Smooth muscle cell (in vitro differentiated cells): ENCODE measurements around the gene MYRIP. TPM values are rescaled to one million over a fixed set of nuclear protein-coding genes. Genes with fewer than 3 reads are reported as not detected.

Source experiments
- DNase-seq: peaks from one replicate; lab custom pipeline; 2025; ENCODE audit not compliant: unreplicated experiment; lab: John Stamatoyannopoulos, UW
- H2AFZ ChIP-seq: fragments of 200-600 bp; sonication (generic); 2 replicates; pipeline ENCODE4 v1.6.0; 2016; ENCODE audit warnings: antibody characterized with exemption, low read depth, mild to moderate bottlenecking
- H3F3A ChIP-seq: fragments of 200-600 bp; sonication (generic); 2 replicates; pipeline ENCODE4 v1.6.0; 2017; ENCODE audit warnings: antibody characterized with exemption, low read depth
- H3K27ac ChIP-seq: fragments of 200-600 bp; sonication (generic); 2 replicates; pipeline ENCODE4 v1.5.1; 2016; ENCODE audit warnings: low read depth, mild to moderate bottlenecking
- H3K27me3 ChIP-seq: fragments of 200-600 bp; sonication (generic); 2 replicates; pipeline ENCODE4 v1.6.1; 2016; ENCODE audit warnings: low read depth, mild to moderate bottlenecking
- H3K36me3 ChIP-seq: fragments of 200-600 bp; sonication (generic); 2 replicates; pipeline ENCODE4 v1.5.1; 2016; ENCODE audit warnings: low read depth
- H3K4me1 ChIP-seq: fragments of 200-600 bp; sonication (generic); 2 replicates; pipeline ENCODE4 v1.5.1; 2016; ENCODE audit warnings: low read depth
- H3K4me2 ChIP-seq: fragments of 200-600 bp; sonication (generic); 2 replicates; pipeline ENCODE4 v1.6.0; 2016; ENCODE audit warnings: mild to moderate bottlenecking
- H3K4me3 ChIP-seq: fragments of 200-600 bp; sonication (generic); 2 replicates; pipeline ENCODE4 v1.5.1; 2016; ENCODE audit warnings: mild to moderate bottlenecking
- H3K79me2 ChIP-seq: fragments of 200-600 bp; sonication (generic); 2 replicates; pipeline ENCODE4 v1.6.0; 2016; ENCODE audit warnings: low read depth, mild to moderate bottlenecking
- H3K9ac ChIP-seq: fragments of 200-600 bp; sonication (generic); 2 replicates; pipeline ENCODE4 v1.6.0; 2016; ENCODE audit warnings: low read depth
- H3K9me3 ChIP-seq: fragments of 200-600 bp; sonication (generic); replicated peaks from 2 replicates; pipeline ENCODE4 v1.5.1; 2016; ENCODE audit warnings: low read depth
- H4K20me1 ChIP-seq: fragments of 200-600 bp; sonication (generic); 2 replicates; pipeline ENCODE4 v1.6.0; 2016; ENCODE audit warnings: low read depth
- CTCF ChIP-seq: fragments of 200-600 bp; sonication (generic); IDR thresholded peaks from 2 replicates; pipeline ENCODE4 v1.5.1; 2017; ENCODE audit warnings: borderline replicate concordance, mild to moderate bottlenecking, antibody characterized with exemption; ENCODE audit not compliant: insufficient read depth, poor library complexity, severe bottlenecking
- WGBS: methylation state at CpG from one replicate; pipeline ENCODE4 v1.1.7; 2016; ENCODE audit warnings: low lambda C conversion rate; 5-methylcytosine and 5-hydroxymethylcytosine counted together
- polyA plus RNA-seq: library from polyadenylated mRNA; unstranded; fragments of >200 nt; fragmentation: Nextera tagmentation; extraction: Ambion mirVana; gene quantifications from 2 replicates; pipeline ENCODE4 v1.2.1, GENCODE V29; 2016
- total RNA-seq: library from RNA; depleted of rRNA; stranded (reverse); fragments of >200 nt; gene quantifications from 2 replicates; pipeline ENCODE4 v1.2.3, GENCODE V29; 2014

The MYRIP gene
- total and polyA plus RNA-seq, 2 experiments from 2014 or later = not detected

GRCh38 chr3:39933986-39934693 lies 124.7 kb downstream of the MYRIP start:
- no peaks in the 10 kb centered on the region for H3K36me3 ChIP-seq
- no peaks in the 10 kb centered on the region for H3K79me2 ChIP-seq
- no peaks in the 10 kb centered on the region for H3K27me3 ChIP-seq
- H3K4me1 ChIP-seq = no peaks in the 10 kb centered on the region
- H3K27ac ChIP-seq = no peak overlapping the region
- H3K9ac ChIP-seq = no peak overlapping the region
- H4K20me1 ChIP-seq = no peaks in the 10 kb centered on the region
- H2AFZ ChIP-seq = no peak overlapping the region
- TF ChIP-seq CTCF = no peak
- H3F3A ChIP-seq = no peaks in the 10 kb centered on the region
- no peak overlapping the region for H3K4me2 ChIP-seq
- no peak overlapping the region for H3K4me3 ChIP-seq
- no peak for DNase-seq
- 74% methylated on average over 1 of the region's 1 CpG for WGBS
- no peaks in the 10 kb centered on the region for H3K9me3 ChIP-seq

DNA sequence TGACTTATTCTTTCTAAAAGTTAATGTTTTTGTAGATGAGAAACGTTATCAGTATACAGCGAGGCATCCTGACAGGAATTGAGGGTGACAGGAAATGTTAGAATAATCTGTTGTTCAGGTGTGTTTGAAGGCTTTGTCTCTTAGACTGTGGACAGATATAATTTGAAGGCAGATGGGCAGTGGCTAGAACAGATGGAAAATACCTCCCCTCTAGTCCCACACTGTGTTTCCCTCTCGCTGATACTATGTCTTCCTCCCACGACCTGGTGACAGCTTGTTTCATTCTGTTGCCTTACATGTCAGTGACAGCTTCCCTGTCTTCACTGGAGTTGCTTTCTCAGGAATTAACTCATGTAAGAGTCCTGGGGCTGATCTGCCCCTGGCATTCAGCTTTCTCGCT lies 125.3 kb downstream of the MYRIP start:
- Histone ChIP-seq H3K9me3 (no peaks in the 10 kb centered on the region), H2AFZ (no peak overlapping the region), H3K4me1 (no peaks in the 10 kb centered on the region), H3F3A (no peaks in the 10 kb centered on the region), H3K27me3 (no peaks in the 10 kb centered on the region), H3K9ac (no peak overlapping the region), H3K27ac (no peak overlapping the region), H4K20me1 (no peaks in the 10 kb centered on the region), H3K36me3 (no peaks in the 10 kb centered on the region), H3K79me2 (no peaks in the 10 kb centered on the region), H3K4me3 (no peak overlapping the region), H3K4me2 (no peak overlapping the region)
- no peak for TF ChIP-seq CTCF
- 86% methylated on average over 5 of the region's 5 CpGs for WGBS
- DNase-seq = no peak

DNA sequence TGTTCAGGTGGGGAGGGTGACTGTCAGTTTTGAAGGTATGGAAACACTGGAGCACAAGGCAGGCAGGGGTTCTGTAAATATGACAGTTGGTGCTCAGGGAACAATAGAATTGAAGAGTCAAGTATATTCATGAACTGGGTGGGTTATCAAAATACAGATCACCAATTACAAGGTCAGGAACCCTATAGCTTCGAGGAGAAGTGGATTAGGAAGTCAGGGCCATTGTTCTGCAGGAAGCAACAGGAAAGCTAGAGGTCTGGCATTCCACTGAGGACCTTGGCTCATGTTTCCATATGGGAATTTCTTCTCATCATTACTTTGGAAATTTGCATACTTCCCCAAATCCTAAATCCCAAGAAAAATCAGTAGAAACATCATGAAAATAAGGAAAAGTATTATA lies 125.9 kb downstream of the MYRIP start:
- WGBS = 57% methylated on average over 1 of the region's 1 CpG
- no peak overlapping the region for H3K4me3 ChIP-seq
- H3F3A ChIP-seq = no peaks in the 10 kb centered on the region
- no peak overlapping the region for H3K4me2 ChIP-seq
- no peak overlapping the region for H3K9ac ChIP-seq
- no peaks in the 10 kb centered on the region for H4K20me1 ChIP-seq
- no peak for DNase-seq
- no peak for TF ChIP-seq CTCF
- H2AFZ ChIP-seq = no peak overlapping the region
- H3K9me3 ChIP-seq = no peaks in the 10 kb centered on the region
- no peak overlapping the region for H3K27ac ChIP-seq
- no peaks in the 10 kb centered on the region for H3K36me3 ChIP-seq
- no peaks in the 10 kb centered on the region for H3K4me1 ChIP-seq
- no peaks in the 10 kb centered on the region for H3K79me2 ChIP-seq
- no peaks in the 10 kb centered on the region for H3K27me3 ChIP-seq

DNA sequence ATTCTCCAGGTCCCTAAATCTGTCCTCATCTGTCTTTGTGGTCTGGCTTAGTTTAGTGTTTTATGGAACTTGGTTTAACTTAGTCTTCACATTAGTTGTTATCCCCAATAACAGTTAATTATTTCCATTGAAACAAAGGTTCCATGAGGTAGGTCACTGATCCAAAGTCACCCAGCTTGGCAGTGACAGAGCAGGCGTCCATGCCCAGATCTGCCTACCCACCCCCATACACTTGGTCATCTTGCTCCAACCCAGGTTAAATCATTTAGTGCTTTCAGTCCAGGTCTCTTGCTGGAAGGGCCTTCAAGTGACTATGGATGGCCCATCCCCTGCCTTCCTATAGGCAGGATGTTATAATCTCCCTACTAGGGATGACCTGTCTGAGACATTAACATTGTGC lies 127.4 kb downstream of the MYRIP start:
- WGBS = 77% methylated on average over 1 of the region's 1 CpG
- Histone ChIP-seq H3K36me3 (no peaks in the 10 kb centered on the region), H4K20me1 (no peaks in the 10 kb centered on the region), H3K9me3 (no peaks in the 10 kb centered on the region), H3K9ac (no peak overlapping the region), H3K27me3 (no peaks in the 10 kb centered on the region), H3K27ac (no peak overlapping the region), H3K4me2 (no peak overlapping the region), H3K79me2 (no peaks in the 10 kb centered on the region), H3K4me1 (no peaks in the 10 kb centered on the region), H3F3A (no peaks in the 10 kb centered on the region), H2AFZ (no peak overlapping the region), H3K4me3 (no peak overlapping the region)
- no peak for DNase-seq
- TF ChIP-seq CTCF = no peak
